ENCODE measurements around the gene SHANK2. TPM values are rescaled to one million over a fixed set of nuclear protein-coding genes. Genes with fewer than 3 reads are reported as not detected.
"Not testable (repeated sequence)": the region's sequence is repeated elsewhere in the genome, so short reads cannot be mapped to it uniquely, and the experiment has no call there.

Gene SHANK2
- polyA plus RNA-seq, 4 donors, result 2.2 to 15.3 (median 3.8) TPM

- DNase-seq (no peak), FAIRE-seq (no peak)
These were observed 13.4 kb downstream of the SHANK2 start for GRCh38 chr11:71238941-71239340.

GRCh38 chr11:71238285-71238875, 14.0 kb downstream of the SHANK2 start:
- no peak overlapping the region for H3K4me3 ChIP-seq (ENCODE audit: low read depth in 1 of 3, low read length in 3 of 3)
- H3K4me1 ChIP-seq (ENCODE audit: control insufficient read depth in 3 of 3, insufficient read depth in 2 of 3, low read depth in 1 of 3, low read length in 2 of 3), result peaks cover 0 to 19% (median 0%) of the 10 kb centered on the region in 3 donors
- 88 to 93% (median 92%) methylated on average over 8 of the region's 8 CpGs for WGBS, 3 donors
- DNase-seq (no peak), FAIRE-seq (no peak)
- H3K27me3 ChIP-seq (ENCODE audit: control insufficient read depth in 3 of 3, insufficient read depth in 3 of 3, low read length in 3 of 3), result no peaks in the 10 kb centered on the region
- no peak overlapping the region for H3K27ac ChIP-seq (ENCODE audit: low read depth in 1 of 3, low read length in 2 of 3)
- H3K36me3 ChIP-seq (ENCODE audit: control insufficient read depth in 3 of 3, insufficient read depth in 2 of 3, low read depth in 1 of 3, low read length in 3 of 3), result peaks cover 0 to 50% (median 0%) of the 10 kb centered on the region in 3 donors
- no peaks in the 10 kb centered on the region for H3K9me3 ChIP-seq (ENCODE audit: control insufficient read depth in 2 of 2, insufficient read depth in 1 of 2, low read depth in 1 of 2, low read length in 1 of 2)

More at GRCh38 chr11:71238941-71239340, 13.4 kb downstream of the SHANK2 start:
- Histone ChIP-seq H3K27ac (ENCODE audit: low read depth in 1 of 3, low read length in 2 of 3) (no peak overlapping the region), H3K9me3 (ENCODE audit: control insufficient read depth in 2 of 2, insufficient read depth in 1 of 2, low read depth in 1 of 2, low read length in 1 of 2) (no peaks in the 10 kb centered on the region), H3K27me3 (ENCODE audit: control insufficient read depth in 3 of 3, insufficient read depth in 3 of 3, low read length in 3 of 3) (no peaks in the 10 kb centered on the region), H3K4me3 (ENCODE audit: low read depth in 1 of 3, low read length in 3 of 3) (no peak overlapping the region), H3K36me3 (ENCODE audit: control insufficient read depth in 3 of 3, insufficient read depth in 2 of 3, low read depth in 1 of 3, low read length in 3 of 3) (peaks cover 0 to 50% (median 0%) of the 10 kb centered on the region in 3 donors), H3K4me1 (ENCODE audit: control insufficient read depth in 3 of 3, insufficient read depth in 2 of 3, low read depth in 1 of 3, low read length in 2 of 3) (peaks cover 0 to 19% (median 0%) of the 10 kb centered on the region in 3 donors)
- WGBS, 3 donors, result 88 to 96% (median 92%) methylated on average over 7 of the region's 7 CpGs

- Histone ChIP-seq H3K27me3 (ENCODE audit: control insufficient read depth in 3 of 3, insufficient read depth in 3 of 3, low read length in 3 of 3) (no peaks in the 10 kb centered on the region), H3K9me3 (ENCODE audit: control insufficient read depth in 2 of 2, insufficient read depth in 1 of 2, low read depth in 1 of 2, low read length in 1 of 2) (no peaks in the 10 kb centered on the region), H3K36me3 (ENCODE audit: control insufficient read depth in 3 of 3, insufficient read depth in 2 of 3, low read depth in 1 of 3, low read length in 3 of 3) (peaks cover 0 to 50% (median 0%) of the 10 kb centered on the region in 3 donors), H3K4me3 (ENCODE audit: low read depth in 1 of 3, low read length in 3 of 3) (no peak overlapping the region), H3K4me1 (ENCODE audit: control insufficient read depth in 3 of 3, insufficient read depth in 2 of 3, low read depth in 1 of 3, low read length in 2 of 3) (peaks cover 0 to 18% (median 0%) of the 10 kb centered on the region in 3 donors), H3K27ac (ENCODE audit: low read depth in 1 of 3, low read length in 2 of 3) (no peak overlapping the region)
- no peak for DNase-seq
- no peak for FAIRE-seq
- 64 to 71% (median 70%) methylated on average over 6 of the region's 6 CpGs for WGBS, 3 donors
These were observed 14.5 kb downstream of the SHANK2 start for GRCh38 chr11:71237853-71238252.

GRCh38 chr11:71236836-71237475, 15.4 kb downstream of the SHANK2 start:
- DNase-seq, result no peak
- Histone ChIP-seq H3K9me3 (ENCODE audit: control insufficient read depth in 2 of 2, insufficient read depth in 1 of 2, low read depth in 1 of 2, low read length in 1 of 2) (no peaks in the 10 kb centered on the region), H3K27me3 (ENCODE audit: control insufficient read depth in 3 of 3, insufficient read depth in 3 of 3, low read length in 3 of 3) (no peaks in the 10 kb centered on the region), H3K27ac (ENCODE audit: low read depth in 1 of 3, low read length in 2 of 3) (no peak overlapping the region), H3K4me1 (ENCODE audit: control insufficient read depth in 3 of 3, insufficient read depth in 2 of 3, low read depth in 1 of 3, low read length in 2 of 3) (peaks cover 0 to 13% (median 0%) of the 10 kb centered on the region in 3 donors), H3K4me3 (ENCODE audit: low read depth in 1 of 3, low read length in 3 of 3) (no peak overlapping the region), H3K36me3 (ENCODE audit: control insufficient read depth in 3 of 3, insufficient read depth in 2 of 3, low read depth in 1 of 3, low read length in 3 of 3) (peaks cover 0 to 50% (median 0%) of the 10 kb centered on the region in 3 donors)
- no peak for FAIRE-seq
- 86 to 91% (median 87%) methylated on average over 12 of the region's 12 CpGs for WGBS, 3 donors

GRCh38 chr11:71235719-71236118, 16.7 kb downstream of the SHANK2 start:
- no peak for DNase-seq
- H3K9me3 ChIP-seq (ENCODE audit: control insufficient read depth in 2 of 2, insufficient read depth in 1 of 2, low read depth in 1 of 2, low read length in 1 of 2), result no peaks in the 10 kb centered on the region
- H3K36me3 ChIP-seq (ENCODE audit: control insufficient read depth in 3 of 3, insufficient read depth in 2 of 3, low read depth in 1 of 3, low read length in 3 of 3), result peaks cover 0 to 49% (median 0%) of the 10 kb centered on the region in 3 donors
- no peak overlapping the region for H3K4me3 ChIP-seq (ENCODE audit: low read depth in 1 of 3, low read length in 3 of 3)
- no peak for FAIRE-seq
- H3K4me1 ChIP-seq (ENCODE audit: control insufficient read depth in 3 of 3, insufficient read depth in 2 of 3, low read depth in 1 of 3, low read length in 2 of 3), result peaks cover 0 to 2% (median 0%) of the 10 kb centered on the region in 3 donors
- H3K27me3 ChIP-seq (ENCODE audit: control insufficient read depth in 3 of 3, insufficient read depth in 3 of 3, low read length in 3 of 3), result no peaks in the 10 kb centered on the region
- no peak overlapping the region for H3K27ac ChIP-seq (ENCODE audit: low read depth in 1 of 3, low read length in 2 of 3)
- 87 to 93% (median 90%) methylated on average over 8 of the region's 8 CpGs for WGBS, 3 donors

GRCh38 chr11:71233896-71234852, 18.2 kb downstream of the SHANK2 start:
- peaks cover 0 to 33% (median 0%) of the 10 kb centered on the region in 3 donors for H3K36me3 ChIP-seq (ENCODE audit: control insufficient read depth in 3 of 3, insufficient read depth in 2 of 3, low read depth in 1 of 3, low read length in 3 of 3)
- not testable (repeated sequence) for H3K4me3 ChIP-seq (ENCODE audit: low read depth in 1 of 3, low read length in 3 of 3); H3K9me3 ChIP-seq (ENCODE audit: control insufficient read depth in 2 of 2, insufficient read depth in 1 of 2, low read depth in 1 of 2, low read length in 1 of 2); H3K27me3 ChIP-seq (ENCODE audit: control insufficient read depth in 3 of 3, insufficient read depth in 3 of 3, low read length in 3 of 3); FAIRE-seq; H3K4me1 ChIP-seq (ENCODE audit: control insufficient read depth in 3 of 3, insufficient read depth in 2 of 3, low read depth in 1 of 3, low read length in 2 of 3); DNase-seq; H3K27ac ChIP-seq (ENCODE audit: low read depth in 1 of 3, low read length in 2 of 3)
- WGBS, 3 donors, result 87 to 90% (median 87%) methylated on average over 22 of the region's 22 CpGs

- Histone ChIP-seq H3K36me3 (ENCODE audit: control insufficient read depth in 3 of 3, insufficient read depth in 2 of 3, low read depth in 1 of 3, low read length in 3 of 3) (peaks cover 0 to 18% (median 0%) of the 10 kb centered on the region in 3 donors), H3K27me3 (ENCODE audit: control insufficient read depth in 3 of 3, insufficient read depth in 3 of 3, low read length in 3 of 3) (no peaks in the 10 kb centered on the region), H3K9me3 (ENCODE audit: control insufficient read depth in 2 of 2, insufficient read depth in 1 of 2, low read depth in 1 of 2, low read length in 1 of 2) (no peaks in the 10 kb centered on the region), H3K4me1 (ENCODE audit: control insufficient read depth in 3 of 3, insufficient read depth in 2 of 3, low read depth in 1 of 3, low read length in 2 of 3) (no peaks in the 10 kb centered on the region), H3K4me3 (ENCODE audit: low read depth in 1 of 3, low read length in 3 of 3) (no peak overlapping the region), H3K27ac (ENCODE audit: low read depth in 1 of 3, low read length in 2 of 3) (no peak overlapping the region)
- 62 to 74% (median 71%) methylated on average over 3 of the region's 3 CpGs for WGBS, 3 donors
- FAIRE-seq (no peak), DNase-seq (no peak)
These were observed 20.0 kb downstream of the SHANK2 start for GRCh38 chr11:71232364-71232763.

- Histone ChIP-seq H3K4me1 (ENCODE audit: control insufficient read depth in 3 of 3, insufficient read depth in 2 of 3, low read depth in 1 of 3, low read length in 2 of 3) (no peaks in the 10 kb centered on the region), H3K9me3 (ENCODE audit: control insufficient read depth in 2 of 2, insufficient read depth in 1 of 2, low read depth in 1 of 2, low read length in 1 of 2) (no peaks in the 10 kb centered on the region), H3K4me3 (ENCODE audit: low read depth in 1 of 3, low read length in 3 of 3) (no peak overlapping the region), H3K27ac (ENCODE audit: low read depth in 1 of 3, low read length in 2 of 3) (no peak overlapping the region), H3K36me3 (ENCODE audit: control insufficient read depth in 3 of 3, insufficient read depth in 2 of 3, low read depth in 1 of 3, low read length in 3 of 3) (peaks cover 0 to 13% (median 0%) of the 10 kb centered on the region in 3 donors), H3K27me3 (ENCODE audit: control insufficient read depth in 3 of 3, insufficient read depth in 3 of 3, low read length in 3 of 3) (no peaks in the 10 kb centered on the region)
- 70 to 88% (median 88%) methylated on average over 1 of the region's 1 CpG for WGBS, 3 donors
- FAIRE-seq (no peak), DNase-seq (no peak)
These were observed 23.4 kb downstream of the SHANK2 start for GRCh38 chr11:71228961-71229360.
